ENCODE measurements around the gene TRIM42.

- no peak for TF ChIP-seq POLR2A (IDR thresholded peaks at IDR 0.05)
- no peak for TF ChIP-seq CTCF (IDR thresholded peaks at IDR 0.05)
- TF ChIP-seq POLR2AphosphoS5 (IDR thresholded peaks at IDR 0.05) = no peak
- TF ChIP-seq EP300 (IDR thresholded peaks at IDR 0.05; ENCODE audit: low read depth) = no peak
These were observed 50.0 kb downstream of the TRIM42 start for GRCh38 chr3:140727886-140728285.

Data from transverse colon (tissue), 4 donors.